ENCODE data around the gene HYI. TPM values are rescaled to one million over a fixed set of nuclear protein-coding genes. Genes with fewer than 3 reads are reported as not detected.

HYI gene
- total RNA-seq, 1 donor, result 27.1 TPM

- Histone ChIP-seq H3K9me3 (ENCODE audit: low read depth, low read length) (no peaks in the 10 kb centered on the region), H3K4me2 (ENCODE audit: insufficient read depth, low read length) (no peak overlapping the region), H3K36me3 (ENCODE audit: insufficient read depth, low read length) (no peaks in the 10 kb centered on the region), H3K4me1 (ENCODE audit: insufficient read depth, low read length) (peaks cover 37% of the 10 kb centered on the region), H3K27me3 (ENCODE audit: insufficient read depth, low read length) (no peaks in the 10 kb centered on the region), H3K27ac (ENCODE audit: low read depth, low read length) (no peak overlapping the region), H2AFZ (ENCODE audit: low read length) (no peak overlapping the region), H4K20me1 (ENCODE audit: insufficient read depth, low read length) (no peaks in the 10 kb centered on the region), H3K79me2 (ENCODE audit: insufficient read depth, low read length) (no peaks in the 10 kb centered on the region), H3K4me3 (ENCODE audit: insufficient read depth, low read length) (no peak overlapping the region)
- DNase-seq (ENCODE audit: insufficient read length, low spot score, missing footprints), result no peak
- no peak for TF ChIP-seq CTCF (IDR thresholded peaks at IDR 0.05; ENCODE audit: extremely low read depth, low read depth, low read length)
Observed at GRCh38 chr1:43469932-43470331, 16.2 kb upstream of the HYI start.

GRCh38 chr1:43468414-43468813, 14.7 kb upstream of the HYI start:
- DNase-seq (ENCODE audit: insufficient read length, low spot score, missing footprints), result no peak
- H3K9me3 ChIP-seq (ENCODE audit: low read depth, low read length), result no peaks in the 10 kb centered on the region
- no peak for TF ChIP-seq CTCF (IDR thresholded peaks at IDR 0.05; ENCODE audit: extremely low read depth, low read depth, low read length)
- H3K4me1 ChIP-seq (ENCODE audit: insufficient read depth, low read length), result peaks cover 28% of the 10 kb centered on the region
- no peaks in the 10 kb centered on the region for H3K79me2 ChIP-seq (ENCODE audit: insufficient read depth, low read length)
- no peak overlapping the region for H2AFZ ChIP-seq (ENCODE audit: low read length)
- no peaks in the 10 kb centered on the region for H4K20me1 ChIP-seq (ENCODE audit: insufficient read depth, low read length)
- no peaks in the 10 kb centered on the region for H3K27me3 ChIP-seq (ENCODE audit: insufficient read depth, low read length)
- H3K27ac ChIP-seq (ENCODE audit: low read depth, low read length), result no peak overlapping the region
- H3K4me3 ChIP-seq (ENCODE audit: insufficient read depth, low read length), result no peak overlapping the region
- no peak overlapping the region for H3K4me2 ChIP-seq (ENCODE audit: insufficient read depth, low read length)
- H3K36me3 ChIP-seq (ENCODE audit: insufficient read depth, low read length), result no peaks in the 10 kb centered on the region

GRCh38 chr1:43466403-43466802, 12.7 kb upstream of the HYI start:
- no peak for DNase-seq (ENCODE audit: insufficient read length, low spot score, missing footprints)
- TF ChIP-seq CTCF (IDR thresholded peaks at IDR 0.05; ENCODE audit: extremely low read depth, low read depth, low read length), result no peak
- no peak overlapping the region for H2AFZ ChIP-seq (ENCODE audit: low read length)
- no peaks in the 10 kb centered on the region for H3K79me2 ChIP-seq (ENCODE audit: insufficient read depth, low read length)
- no peaks in the 10 kb centered on the region for H4K20me1 ChIP-seq (ENCODE audit: insufficient read depth, low read length)
- no peaks in the 10 kb centered on the region for H3K36me3 ChIP-seq (ENCODE audit: insufficient read depth, low read length)
- H3K9me3 ChIP-seq (ENCODE audit: low read depth, low read length), result no peaks in the 10 kb centered on the region
- H3K4me2 ChIP-seq (ENCODE audit: insufficient read depth, low read length), result no peak overlapping the region
- H3K4me1 ChIP-seq (ENCODE audit: insufficient read depth, low read length), result peaks cover 13% of the 10 kb centered on the region
- no peak overlapping the region for H3K27ac ChIP-seq (ENCODE audit: low read depth, low read length)
- H3K27me3 ChIP-seq (ENCODE audit: insufficient read depth, low read length), result no peaks in the 10 kb centered on the region
- H3K4me3 ChIP-seq (ENCODE audit: insufficient read depth, low read length), result no peak overlapping the region

- Histone ChIP-seq H3K9me3 (ENCODE audit: low read depth, low read length) (no peaks in the 10 kb centered on the region), H3K79me2 (ENCODE audit: insufficient read depth, low read length) (no peaks in the 10 kb centered on the region), H3K27me3 (ENCODE audit: insufficient read depth, low read length) (no peaks in the 10 kb centered on the region), H2AFZ (ENCODE audit: low read length) (no peak overlapping the region), H3K27ac (ENCODE audit: low read depth, low read length) (no peak overlapping the region), H3K4me2 (ENCODE audit: insufficient read depth, low read length) (peak overlapping the region; percentile 34), H4K20me1 (ENCODE audit: insufficient read depth, low read length) (no peaks in the 10 kb centered on the region), H3K36me3 (ENCODE audit: insufficient read depth, low read length) (no peaks in the 10 kb centered on the region), H3K4me1 (ENCODE audit: insufficient read depth, low read length) (peaks cover 13% of the 10 kb centered on the region), H3K4me3 (ENCODE audit: insufficient read depth, low read length) (no peak overlapping the region)
- no peak for DNase-seq (ENCODE audit: insufficient read length, low spot score, missing footprints)
- TF ChIP-seq CTCF (IDR thresholded peaks at IDR 0.05; ENCODE audit: extremely low read depth, low read depth, low read length), result no peak
Observed at GRCh38 chr1:43465505-43466067, 11.9 kb upstream of the HYI start.

All from osteoblast (primary cell).